HL-60 (cell line): ENCODE data around the gene PRMT9.

Experiments
- GABPA ChIP-seq: IDR thresholded peaks from 2 replicates; pipeline ENCODE4 v1.6.1; 2012; ENCODE audit warnings: low read depth
- POLR2AphosphoS5 ChIP-seq: IDR thresholded peaks from 2 replicates; pipeline ENCODE4 v1.6.1; 2012; ENCODE audit warnings: low read depth
- SPI1 ChIP-seq: IDR thresholded peaks from 2 replicates; pipeline ENCODE4 v1.6.1; 2012; ENCODE audit warnings: low read depth, mild to moderate bottlenecking, borderline replicate concordance
- TF ChIP-seq, protein P1 (sequence below): IDR thresholded peaks from one replicate; pipeline ENCODE4 v1.5.1; 2011; ENCODE audit warnings: low read length, control low read depth, inconsistent platforms; ENCODE audit not compliant: insufficient read depth
- TF ChIP-seq, protein P2 (sequence below): IDR thresholded peaks from 2 replicates; pipeline ENCODE4 v1.6.1; 2012; ENCODE audit warnings: low read depth; ENCODE audit not compliant: insufficient replicate concordance

DNA sequence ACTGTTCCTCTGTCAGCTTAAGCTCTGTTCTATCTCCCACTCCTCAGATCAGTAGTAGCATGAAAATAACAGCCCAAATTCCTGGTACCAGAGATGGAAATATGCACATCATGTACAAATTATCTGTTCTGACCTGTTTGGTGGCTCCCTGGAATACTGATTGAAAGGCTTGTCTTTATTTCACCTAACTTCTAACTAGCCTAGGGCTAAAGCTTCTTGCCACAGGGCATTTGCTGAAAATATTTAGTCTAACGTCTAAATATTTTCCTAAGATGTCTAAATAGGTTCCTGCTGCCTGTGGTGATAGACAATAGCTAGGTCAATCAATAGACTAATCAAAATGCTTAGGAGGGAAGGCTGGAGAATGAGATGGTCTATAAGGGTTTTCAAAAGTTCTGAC is 12.9 kb upstream of the PRMT9 start:
- TF ChIP-seq, protein P1, sequence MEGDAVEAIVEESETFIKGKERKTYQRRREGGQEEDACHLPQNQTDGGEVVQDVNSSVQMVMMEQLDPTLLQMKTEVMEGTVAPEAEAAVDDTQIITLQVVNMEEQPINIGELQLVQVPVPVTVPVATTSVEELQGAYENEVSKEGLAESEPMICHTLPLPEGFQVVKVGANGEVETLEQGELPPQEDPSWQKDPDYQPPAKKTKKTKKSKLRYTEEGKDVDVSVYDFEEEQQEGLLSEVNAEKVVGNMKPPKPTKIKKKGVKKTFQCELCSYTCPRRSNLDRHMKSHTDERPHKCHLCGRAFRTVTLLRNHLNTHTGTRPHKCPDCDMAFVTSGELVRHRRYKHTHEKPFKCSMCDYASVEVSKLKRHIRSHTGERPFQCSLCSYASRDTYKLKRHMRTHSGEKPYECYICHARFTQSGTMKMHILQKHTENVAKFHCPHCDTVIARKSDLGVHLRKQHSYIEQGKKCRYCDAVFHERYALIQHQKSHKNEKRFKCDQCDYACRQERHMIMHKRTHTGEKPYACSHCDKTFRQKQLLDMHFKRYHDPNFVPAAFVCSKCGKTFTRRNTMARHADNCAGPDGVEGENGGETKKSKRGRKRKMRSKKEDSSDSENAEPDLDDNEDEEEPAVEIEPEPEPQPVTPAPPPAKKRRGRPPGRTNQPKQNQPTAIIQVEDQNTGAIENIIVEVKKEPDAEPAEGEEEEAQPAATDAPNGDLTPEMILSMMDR, result no peak
- TF ChIP-seq POLR2AphosphoS5, result no peak
- no peak for TF ChIP-seq SPI1
- TF ChIP-seq, protein P2, sequence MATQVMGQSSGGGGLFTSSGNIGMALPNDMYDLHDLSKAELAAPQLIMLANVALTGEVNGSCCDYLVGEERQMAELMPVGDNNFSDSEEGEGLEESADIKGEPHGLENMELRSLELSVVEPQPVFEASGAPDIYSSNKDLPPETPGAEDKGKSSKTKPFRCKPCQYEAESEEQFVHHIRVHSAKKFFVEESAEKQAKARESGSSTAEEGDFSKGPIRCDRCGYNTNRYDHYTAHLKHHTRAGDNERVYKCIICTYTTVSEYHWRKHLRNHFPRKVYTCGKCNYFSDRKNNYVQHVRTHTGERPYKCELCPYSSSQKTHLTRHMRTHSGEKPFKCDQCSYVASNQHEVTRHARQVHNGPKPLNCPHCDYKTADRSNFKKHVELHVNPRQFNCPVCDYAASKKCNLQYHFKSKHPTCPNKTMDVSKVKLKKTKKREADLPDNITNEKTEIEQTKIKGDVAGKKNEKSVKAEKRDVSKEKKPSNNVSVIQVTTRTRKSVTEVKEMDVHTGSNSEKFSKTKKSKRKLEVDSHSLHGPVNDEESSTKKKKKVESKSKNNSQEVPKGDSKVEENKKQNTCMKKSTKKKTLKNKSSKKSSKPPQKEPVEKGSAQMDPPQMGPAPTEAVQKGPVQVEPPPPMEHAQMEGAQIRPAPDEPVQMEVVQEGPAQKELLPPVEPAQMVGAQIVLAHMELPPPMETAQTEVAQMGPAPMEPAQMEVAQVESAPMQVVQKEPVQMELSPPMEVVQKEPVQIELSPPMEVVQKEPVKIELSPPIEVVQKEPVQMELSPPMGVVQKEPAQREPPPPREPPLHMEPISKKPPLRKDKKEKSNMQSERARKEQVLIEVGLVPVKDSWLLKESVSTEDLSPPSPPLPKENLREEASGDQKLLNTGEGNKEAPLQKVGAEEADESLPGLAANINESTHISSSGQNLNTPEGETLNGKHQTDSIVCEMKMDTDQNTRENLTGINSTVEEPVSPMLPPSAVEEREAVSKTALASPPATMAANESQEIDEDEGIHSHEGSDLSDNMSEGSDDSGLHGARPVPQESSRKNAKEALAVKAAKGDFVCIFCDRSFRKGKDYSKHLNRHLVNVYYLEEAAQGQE, result no peak
- TF ChIP-seq GABPA, result no peak
